ENCODE measurements around the gene TMEM178A. TPM values are rescaled to one million over a fixed set of nuclear protein-coding genes. Genes with fewer than 3 reads are reported as not detected.

TMEM178A gene
- total RNA-seq, 1 experiment from 2014 or later: 7.5 TPM

DNA sequence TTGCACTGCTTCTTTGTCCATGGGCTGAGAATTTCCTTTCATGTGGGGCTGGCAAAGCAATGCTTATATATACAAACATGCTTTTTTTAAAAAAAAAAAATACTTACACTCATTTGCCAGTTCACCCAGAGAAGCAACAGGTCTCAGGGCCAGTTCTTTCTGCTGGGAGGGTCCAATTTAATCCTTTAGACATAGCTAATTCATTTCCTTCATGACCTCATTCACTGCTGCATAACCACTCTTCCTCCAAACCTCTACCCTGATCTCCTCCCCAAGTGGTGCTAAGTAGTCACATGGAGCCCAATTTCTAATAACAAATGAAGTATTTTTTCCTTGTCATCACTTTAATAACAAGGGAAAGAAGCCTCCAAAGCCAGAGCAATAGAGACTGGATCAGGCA is 17.1 kb upstream of the TMEM178A start:
- H3K9ac ChIP-seq (ENCODE audit: extremely low read depth, insufficient read length, low read length): no peak overlapping the region
- no peak overlapping the region for H3K14ac ChIP-seq (ENCODE audit: insufficient read depth, low read length)
- H3K9me3 ChIP-seq (ENCODE audit: control insufficient read depth, low read depth, low read length): no peaks in the 10 kb centered on the region
- H3K18ac ChIP-seq (ENCODE audit: insufficient read length, low read depth, low read length): no peak overlapping the region
- H3K27me3 ChIP-seq (ENCODE audit: insufficient read depth, low read length): no peaks in the 10 kb centered on the region
- TF ChIP-seq, protein P1, sequence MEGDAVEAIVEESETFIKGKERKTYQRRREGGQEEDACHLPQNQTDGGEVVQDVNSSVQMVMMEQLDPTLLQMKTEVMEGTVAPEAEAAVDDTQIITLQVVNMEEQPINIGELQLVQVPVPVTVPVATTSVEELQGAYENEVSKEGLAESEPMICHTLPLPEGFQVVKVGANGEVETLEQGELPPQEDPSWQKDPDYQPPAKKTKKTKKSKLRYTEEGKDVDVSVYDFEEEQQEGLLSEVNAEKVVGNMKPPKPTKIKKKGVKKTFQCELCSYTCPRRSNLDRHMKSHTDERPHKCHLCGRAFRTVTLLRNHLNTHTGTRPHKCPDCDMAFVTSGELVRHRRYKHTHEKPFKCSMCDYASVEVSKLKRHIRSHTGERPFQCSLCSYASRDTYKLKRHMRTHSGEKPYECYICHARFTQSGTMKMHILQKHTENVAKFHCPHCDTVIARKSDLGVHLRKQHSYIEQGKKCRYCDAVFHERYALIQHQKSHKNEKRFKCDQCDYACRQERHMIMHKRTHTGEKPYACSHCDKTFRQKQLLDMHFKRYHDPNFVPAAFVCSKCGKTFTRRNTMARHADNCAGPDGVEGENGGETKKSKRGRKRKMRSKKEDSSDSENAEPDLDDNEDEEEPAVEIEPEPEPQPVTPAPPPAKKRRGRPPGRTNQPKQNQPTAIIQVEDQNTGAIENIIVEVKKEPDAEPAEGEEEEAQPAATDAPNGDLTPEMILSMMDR (conservative IDR thresholded peaks at IDR 0.05): no peak
- H2BK12ac ChIP-seq (ENCODE audit: insufficient read length, low read depth, low read length): no peak overlapping the region
- no peak overlapping the region for H2BK120ac ChIP-seq (ENCODE audit: low read depth, low read length, poor library complexity, severe bottlenecking)
- H3T11ph ChIP-seq (ENCODE audit: low read length): no peak overlapping the region
- no peak overlapping the region for H2AFZ ChIP-seq (ENCODE audit: low read length)
- no peak overlapping the region for H4K91ac ChIP-seq (ENCODE audit: insufficient read length, low read depth, low read length)
- H4K5ac ChIP-seq (ENCODE audit: insufficient read length, low read depth, low read length): no peak overlapping the region
- no peak overlapping the region for H3K4me2 ChIP-seq (ENCODE audit: insufficient read depth, insufficient read length, low read length)
- peaks cover 14% of the 10 kb centered on the region; the same call in 1 of the 2 replicates for H3K4me1 ChIP-seq (ENCODE audit: insufficient read depth, low read length)
- no peak overlapping the region for H2BK20ac ChIP-seq (ENCODE audit: low read depth, low read length, poor library complexity, severe bottlenecking)
- H4K8ac ChIP-seq (replicated peaks; ENCODE audit: insufficient read length, low read depth, low read length): no peak overlapping the region
- H3K79me1 ChIP-seq (ENCODE audit: insufficient read depth, low read depth, low read length, poor library complexity, severe bottlenecking): no peaks in the 10 kb centered on the region
- no peak for DNase-seq
- no peak overlapping the region for H2BK5ac ChIP-seq (ENCODE audit: insufficient read length, low read length)
- H3K36me3 Mint-ChIP-seq (ENCODE audit: insufficient read depth in 1 of 3, low read depth in 3 of 3): peaks cover 0 to 3% (median 0%) of the 10 kb centered on the region in 3 experiments; a peak in 1 of 7 replicates
- H3K79me2 ChIP-seq (ENCODE audit: insufficient read depth, low read length): no peaks in the 10 kb centered on the region
- no peaks in the 10 kb centered on the region; a peak in 1 of 5 replicates for H3K9me3 Mint-ChIP-seq
- H3K23me2 ChIP-seq (ENCODE audit: insufficient read length, low read depth, low read length, poor library complexity, severe bottlenecking): no peaks in the 10 kb centered on the region
- no peak overlapping the region for H3K4ac ChIP-seq (ENCODE audit: low read depth, low read length)
- no peak overlapping the region for H3K27ac ChIP-seq (ENCODE audit: insufficient read length, low read depth, low read length)
- no peaks in the 10 kb centered on the region for H4K20me1 ChIP-seq (ENCODE audit: control insufficient read depth, insufficient read depth, insufficient read length)
- H3K4me3 Mint-ChIP-seq: no peak overlapping the region; a peak in 2 of 5 replicates
- no peak overlapping the region for H3K56ac ChIP-seq (ENCODE audit: insufficient read length, low read depth, low read length)
- peaks cover 24 to 25% of the 10 kb centered on the region in 2 experiments for H3K4me1 Mint-ChIP-seq
- no peak overlapping the region for H3K23ac ChIP-seq (ENCODE audit: insufficient read length, low read depth, low read length)
- H3K27ac Mint-ChIP-seq: no peak overlapping the region
- H2AK5ac ChIP-seq (ENCODE audit: insufficient read length, low read length): no peak overlapping the region
- no peaks in the 10 kb centered on the region for H3K27me3 Mint-ChIP-seq (ENCODE audit: low read depth)
- no peak overlapping the region for H2BK15ac ChIP-seq (ENCODE audit: low read depth, low read length)

Measured in H9 (cell line).